ENCODE measurements around the gene GUK1.
A peak's percentile ranks its signal among the peaks of the same experiment; 100 is the strongest.
"Not testable (repeated sequence)": the region's sequence is repeated elsewhere in the genome, so short reads cannot be mapped to it uniquely, and the experiment has no call there.

The GUK1 gene

GRCh38 chr1:228165372-228166169, 25.5 kb downstream of the GUK1 start, which contains the start of gene IBA57:
TSS of gene IBA57 (plus strand) at chr1:228165804. CDS start at chr1:228165817, 13 bp downstream.
- peak within 1 kb of the TSS; percentile 86 for H2AFZ ChIP-seq (ENCODE audit: low read length, unreplicated experiment)
- H3K4me3 ChIP-seq (ENCODE audit: low read depth, low read length), result peak within 1 kb of the TSS; percentile 93
- H3K27ac ChIP-seq (ENCODE audit: low read depth, low read length), result peak within 1 kb of the TSS; percentile 99
- H3K4me1 ChIP-seq (ENCODE audit: control insufficient read depth, insufficient read depth, low read length, unreplicated experiment), result peaks cover 3% of the 10 kb centered on the region
- H3K79me2 ChIP-seq (ENCODE audit: control insufficient read depth, insufficient read depth, low read length, unreplicated experiment), result no peaks in the 10 kb centered on the region
- H3K27me3 ChIP-seq (ENCODE audit: insufficient read depth, low read length), result no peaks in the 10 kb centered on the region
- H3K36me3 ChIP-seq (ENCODE audit: insufficient read depth, low read length), result no peaks in the 10 kb centered on the region

GRCh38 chr1:228166170-228166936, 26.3 kb downstream of the GUK1 start:
- Histone ChIP-seq H3K36me3 (ENCODE audit: insufficient read depth, low read length) (no peaks in the 10 kb centered on the region), H3K4me3 (ENCODE audit: low read depth, low read length) (peak overlapping the region; percentile 93), H3K4me1 (ENCODE audit: control insufficient read depth, insufficient read depth, low read length, unreplicated experiment) (peaks cover 3% of the 10 kb centered on the region)

DNA sequence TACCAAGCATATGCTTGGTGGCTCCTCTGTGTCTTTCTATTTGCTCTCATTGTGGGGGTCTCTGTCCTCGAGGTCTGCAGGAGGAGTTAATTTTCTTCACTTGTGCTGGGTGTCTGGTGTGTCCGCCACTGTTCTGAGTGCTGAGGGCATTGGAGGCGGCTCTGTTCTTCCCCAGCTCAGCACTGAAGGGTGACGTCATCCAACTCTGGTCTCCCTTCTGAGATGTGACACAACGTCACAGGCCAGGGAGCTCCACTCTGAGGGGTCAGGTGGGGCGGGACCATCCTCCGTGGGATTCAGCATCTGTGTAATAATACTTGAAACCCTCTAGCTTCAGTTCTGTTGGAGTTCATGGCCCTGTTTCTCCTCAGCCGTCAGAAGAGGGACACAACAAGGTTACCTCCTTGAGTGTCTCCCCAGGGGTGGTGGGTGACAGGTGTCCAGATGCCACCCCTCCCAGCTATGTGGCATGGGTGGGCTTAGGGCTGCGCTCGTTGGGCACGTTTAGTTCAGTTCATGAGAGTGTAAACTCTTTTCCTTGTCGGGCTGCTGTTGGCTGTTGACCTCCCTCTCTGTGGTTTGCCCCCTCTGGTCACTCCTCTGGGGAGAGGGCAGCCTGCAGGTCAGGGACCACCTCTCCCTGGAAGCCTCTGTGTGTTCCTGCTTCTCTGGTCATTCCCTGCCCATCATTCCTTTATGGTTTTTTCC, 28.6 kb downstream of the GUK1 start:
- H2AFZ ChIP-seq (ENCODE audit: low read length, unreplicated experiment), result no peak overlapping the region
- H3K27me3 ChIP-seq (ENCODE audit: insufficient read depth, low read length), result no peaks in the 10 kb centered on the region
- H3K36me3 ChIP-seq (ENCODE audit: insufficient read depth, low read length), result no peaks in the 10 kb centered on the region
- H3K79me2 ChIP-seq (ENCODE audit: control insufficient read depth, insufficient read depth, low read length, unreplicated experiment), result no peaks in the 10 kb centered on the region
- H3K4me3 ChIP-seq (ENCODE audit: low read depth, low read length), result no peak overlapping the region
- no peak overlapping the region for H3K27ac ChIP-seq (ENCODE audit: low read depth, low read length)
- H3K4me1 ChIP-seq (ENCODE audit: control insufficient read depth, insufficient read depth, low read length, unreplicated experiment), result peaks cover 3% of the 10 kb centered on the region

More at GRCh38 chr1:228166170-228166936, 26.3 kb downstream of the GUK1 start:
- no peak overlapping the region for H2AFZ ChIP-seq (ENCODE audit: low read length, unreplicated experiment)
- no peaks in the 10 kb centered on the region for H3K27me3 ChIP-seq (ENCODE audit: insufficient read depth, low read length)
- H3K27ac ChIP-seq (ENCODE audit: low read depth, low read length), result peak overlapping the region; percentile 99
- H3K79me2 ChIP-seq (ENCODE audit: control insufficient read depth, insufficient read depth, low read length, unreplicated experiment), result no peaks in the 10 kb centered on the region

- Histone ChIP-seq H3K27ac (ENCODE audit: low read depth, low read length) (no peak overlapping the region), H3K79me2 (ENCODE audit: control insufficient read depth, insufficient read depth, low read length, unreplicated experiment) (no peaks in the 10 kb centered on the region), H3K4me1 (ENCODE audit: control insufficient read depth, insufficient read depth, low read length, unreplicated experiment) (peaks cover 3% of the 10 kb centered on the region), H3K4me3 (ENCODE audit: low read depth, low read length) (no peak overlapping the region), H3K27me3 (ENCODE audit: insufficient read depth, low read length) (no peaks in the 10 kb centered on the region), H3K36me3 (ENCODE audit: insufficient read depth, low read length) (no peaks in the 10 kb centered on the region), H2AFZ (ENCODE audit: low read length, unreplicated experiment) (no peak overlapping the region)
These were observed 29.3 kb downstream of the GUK1 start for GRCh38 chr1:228169345-228169744.

DNA sequence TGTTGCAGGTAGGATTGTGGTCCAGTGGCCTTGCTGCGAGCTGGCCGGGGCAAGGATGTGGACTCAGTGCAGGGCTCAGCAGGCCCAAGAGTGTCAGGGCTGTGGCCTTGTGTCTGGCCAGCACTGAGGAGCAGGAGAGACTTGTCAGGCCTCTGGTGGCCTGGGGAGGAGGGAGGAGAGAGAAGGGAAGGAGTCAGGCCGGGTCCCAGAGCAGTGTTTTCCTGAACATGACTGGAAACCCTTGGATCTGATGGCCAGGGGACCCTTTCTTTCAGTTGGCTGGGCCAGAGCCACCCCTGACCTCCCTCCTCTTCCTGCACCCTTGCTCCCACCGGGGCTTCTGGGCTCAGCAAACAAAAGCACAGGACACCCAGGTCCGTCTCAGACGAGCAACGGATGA, 30.6 kb downstream of the GUK1 start:
- H3K4me1 ChIP-seq (ENCODE audit: control insufficient read depth, insufficient read depth, low read length, unreplicated experiment), result peaks cover 3% of the 10 kb centered on the region
- H3K27me3 ChIP-seq (ENCODE audit: insufficient read depth, low read length), result no peaks in the 10 kb centered on the region
- H2AFZ ChIP-seq (ENCODE audit: low read length, unreplicated experiment), result no peak overlapping the region
- no peaks in the 10 kb centered on the region for H3K79me2 ChIP-seq (ENCODE audit: control insufficient read depth, insufficient read depth, low read length, unreplicated experiment)
- H3K4me3 ChIP-seq (ENCODE audit: low read depth, low read length), result no peak overlapping the region
- no peak overlapping the region for H3K27ac ChIP-seq (ENCODE audit: low read depth, low read length)
- H3K36me3 ChIP-seq (ENCODE audit: insufficient read depth, low read length), result no peaks in the 10 kb centered on the region

- Histone ChIP-seq H3K27ac (ENCODE audit: low read depth, low read length) (no peak overlapping the region), H3K4me1 (ENCODE audit: control insufficient read depth, insufficient read depth, low read length, unreplicated experiment) (peaks cover 3% of the 10 kb centered on the region), H3K79me2 (ENCODE audit: control insufficient read depth, insufficient read depth, low read length, unreplicated experiment) (no peaks in the 10 kb centered on the region), H3K4me3 (ENCODE audit: low read depth, low read length) (no peak overlapping the region), H2AFZ (ENCODE audit: low read length, unreplicated experiment) (no peak overlapping the region), H3K27me3 (ENCODE audit: insufficient read depth, low read length) (no peaks in the 10 kb centered on the region), H3K36me3 (ENCODE audit: insufficient read depth, low read length) (no peaks in the 10 kb centered on the region)
These were observed 31.3 kb downstream of the GUK1 start for GRCh38 chr1:228171221-228171891.

- Histone ChIP-seq H3K4me1 (ENCODE audit: control insufficient read depth, insufficient read depth, low read length, unreplicated experiment) (no peaks in the 10 kb centered on the region), H2AFZ (ENCODE audit: low read length, unreplicated experiment) (no peak overlapping the region), H3K79me2 (ENCODE audit: control insufficient read depth, insufficient read depth, low read length, unreplicated experiment) (no peaks in the 10 kb centered on the region), H3K36me3 (ENCODE audit: insufficient read depth, low read length) (no peaks in the 10 kb centered on the region), H3K27me3 (ENCODE audit: insufficient read depth, low read length) (no peaks in the 10 kb centered on the region), H3K4me3 (ENCODE audit: low read depth, low read length) (no peak overlapping the region), H3K27ac (ENCODE audit: low read depth, low read length) (no peak overlapping the region)
These were observed 32.8 kb downstream of the GUK1 start for GRCh38 chr1:228172591-228173527.

DNA sequence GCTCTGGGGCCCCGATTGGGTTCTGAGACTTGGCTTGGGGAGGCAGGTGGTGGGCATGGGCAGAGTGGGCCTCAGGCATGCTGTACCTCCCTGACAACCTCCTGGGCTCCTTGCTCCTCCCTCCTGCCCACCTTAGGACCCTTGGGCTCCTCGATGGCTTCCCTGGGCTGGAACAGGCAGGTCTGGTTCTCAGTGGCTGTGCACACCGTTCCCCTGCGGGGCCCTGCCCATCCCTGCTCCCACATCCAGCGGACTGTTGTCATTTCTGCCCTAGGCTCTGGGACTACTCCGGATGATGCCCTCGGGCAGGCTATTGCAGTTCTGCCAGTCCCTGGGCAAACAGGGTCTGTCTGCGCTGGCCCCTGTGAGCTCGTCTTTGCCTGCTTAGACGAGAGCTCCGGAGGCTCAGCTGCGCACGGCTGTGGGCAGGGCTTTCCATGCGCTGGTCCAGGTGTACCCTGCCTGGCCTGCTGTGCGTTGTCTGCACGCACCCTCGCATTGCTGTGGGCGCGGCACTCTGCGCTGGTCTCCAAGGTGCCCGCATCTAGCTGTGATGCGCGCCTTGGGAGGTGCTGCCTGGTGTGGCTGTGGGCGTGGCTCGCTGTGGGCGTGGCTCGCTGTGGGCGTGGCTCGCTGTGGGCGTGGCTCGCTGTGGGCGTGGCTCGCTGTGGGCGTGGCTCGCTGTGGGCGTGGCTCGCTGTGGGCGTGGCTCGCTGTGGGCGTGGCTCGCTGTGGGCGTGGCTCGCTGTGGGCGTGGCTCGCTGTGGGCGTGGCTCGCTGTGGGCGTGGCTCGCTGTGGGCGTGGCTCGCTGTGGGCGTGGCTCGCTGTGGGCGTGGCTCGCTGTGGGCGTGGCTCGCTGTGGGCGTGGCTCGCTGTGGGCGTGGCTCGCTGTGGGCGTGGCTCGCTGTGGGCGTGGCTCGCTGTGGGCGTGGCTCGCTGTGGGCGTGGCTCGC, 33.7 kb downstream of the GUK1 start:
- H3K4me1 ChIP-seq (ENCODE audit: control insufficient read depth, insufficient read depth, low read length, unreplicated experiment); H3K4me3 ChIP-seq (ENCODE audit: low read depth, low read length); H2AFZ ChIP-seq (ENCODE audit: low read length, unreplicated experiment); H3K36me3 ChIP-seq (ENCODE audit: insufficient read depth, low read length); H3K79me2 ChIP-seq (ENCODE audit: control insufficient read depth, insufficient read depth, low read length, unreplicated experiment); H3K27ac ChIP-seq (ENCODE audit: low read depth, low read length); H3K27me3 ChIP-seq (ENCODE audit: insufficient read depth, low read length): not testable (repeated sequence)

Data from ACC112 (cell line).